ENCODE measurements around the gene SUGP1. TPM values are rescaled to one million over a fixed set of nuclear protein-coding genes. Genes with fewer than 3 reads are reported as not detected.

Gene SUGP1
- polyA plus RNA-seq, 1 donor (not counting 4 experiments of a cell fraction or from before 2014, with no cell fraction given) = 28.6 TPM

- dilution Hi-C loops (cut with MboI; ENCODE audit: extremely low pct_ligation_motif_present, low sequenced_read_pairs) = no loop called here
- no peak overlapping the region for H3K9ac ChIP-seq (ENCODE audit: control insufficient read depth, extremely low read depth, insufficient read depth, low read length)
Measured at GRCh38 chr19:19276851-19277250, 43.5 kb downstream of the SUGP1 start.

GRCh38 chr19:19276386-19276785 lies 43.9 kb downstream of the SUGP1 start:
- Histone ChIP-seq H3K79me2 (ENCODE audit: control insufficient read depth, insufficient read depth, low read length) (no peaks in the 10 kb centered on the region), H4K20me1 (ENCODE audit: control insufficient read depth, extremely low read depth, insufficient read depth, low read length) (peaks cover 3% of the 10 kb centered on the region), H3K9ac (ENCODE audit: control insufficient read depth, extremely low read depth, insufficient read depth, low read length) (no peak overlapping the region), H3K4me3 (ENCODE audit: control insufficient read depth in 2 of 3, extremely low read depth in 1 of 3, insufficient read depth in 2 of 3, low read depth in 1 of 3, low read length in 3 of 3) (no peak overlapping the region), H3K9me3 (ENCODE audit: control insufficient read depth, low read depth, low read length) (no peaks in the 10 kb centered on the region), H3K36me3 (ENCODE audit: control insufficient read depth in 2 of 2, extremely low read depth in 1 of 2, insufficient read depth in 2 of 2, low read length in 2 of 2) (peaks cover 14 to 29% of the 10 kb centered on the region in 2 experiments), H3K9me1 (ENCODE audit: control insufficient read depth, extremely low read depth, insufficient read depth, low read length) (no peaks in the 10 kb centered on the region), H3K27me3 (ENCODE audit: control insufficient read depth, extremely low read depth, insufficient read depth, low read length) (peaks cover 16% of the 10 kb centered on the region), H3K4me2 (ENCODE audit: control insufficient read depth, extremely low read depth, insufficient read depth, low read depth, low read length) (no peak overlapping the region), H2AFZ (ENCODE audit: control insufficient read depth, low read length) (no peak overlapping the region), H3K4me1 (ENCODE audit: control insufficient read depth, extremely low read depth, insufficient read depth, low read length) (no peaks in the 10 kb centered on the region), H3K27ac (ENCODE audit: control insufficient read depth, insufficient read depth, low read length) (no peak overlapping the region)
- DNase-seq (ENCODE audit: low read depth, low spot score) = no peak
- no peak for TF ChIP-seq EZH2 (IDR thresholded peaks at IDR 0.05; ENCODE audit: low read length)
- no peak for TF ChIP-seq CTCF (optimal IDR thresholded peaks at IDR 0.05 in 1 of 3, IDR thresholded peaks at IDR 0.05 in 1 of 3, conservative IDR thresholded peaks at IDR 0.05 in 1 of 3; ENCODE audit: extremely low read depth in 1 of 3, insufficient read depth in 2 of 3, low read length in 3 of 3)
- no peak for FAIRE-seq
- dilution Hi-C loops (cut with MboI; ENCODE audit: extremely low pct_ligation_motif_present, low sequenced_read_pairs) = no loop called here

More at GRCh38 chr19:19276851-19277250, 43.5 kb downstream of the SUGP1 start:
- Histone ChIP-seq H3K4me1 (ENCODE audit: control insufficient read depth, extremely low read depth, insufficient read depth, low read length) (no peaks in the 10 kb centered on the region), H3K27ac (ENCODE audit: control insufficient read depth, insufficient read depth, low read length) (no peak overlapping the region), H2AFZ (ENCODE audit: control insufficient read depth, low read length) (no peak overlapping the region), H3K9me3 (ENCODE audit: control insufficient read depth, low read depth, low read length) (no peaks in the 10 kb centered on the region), H3K27me3 (ENCODE audit: control insufficient read depth, extremely low read depth, insufficient read depth, low read length) (peaks cover 15% of the 10 kb centered on the region), H3K4me3 (ENCODE audit: control insufficient read depth in 2 of 3, extremely low read depth in 1 of 3, insufficient read depth in 2 of 3, low read depth in 1 of 3, low read length in 3 of 3) (no peak overlapping the region), H3K9me1 (ENCODE audit: control insufficient read depth, extremely low read depth, insufficient read depth, low read length) (no peaks in the 10 kb centered on the region), H4K20me1 (ENCODE audit: control insufficient read depth, extremely low read depth, insufficient read depth, low read length) (peaks cover 3% of the 10 kb centered on the region), H3K4me2 (ENCODE audit: control insufficient read depth, extremely low read depth, insufficient read depth, low read depth, low read length) (no peak overlapping the region), H3K36me3 (ENCODE audit: control insufficient read depth in 2 of 2, extremely low read depth in 1 of 2, insufficient read depth in 2 of 2, low read length in 2 of 2) (peaks cover 15 to 29% of the 10 kb centered on the region in 2 experiments), H3K79me2 (ENCODE audit: control insufficient read depth, insufficient read depth, low read length) (no peaks in the 10 kb centered on the region)
- no peak for DNase-seq (ENCODE audit: low read depth, low spot score)
- FAIRE-seq = no peak
- TF ChIP-seq CTCF (optimal IDR thresholded peaks at IDR 0.05 in 1 of 3, IDR thresholded peaks at IDR 0.05 in 1 of 3, conservative IDR thresholded peaks at IDR 0.05 in 1 of 3; ENCODE audit: extremely low read depth in 1 of 3, insufficient read depth in 2 of 3, low read length in 3 of 3) (no peak), EZH2 (IDR thresholded peaks at IDR 0.05; ENCODE audit: low read length) (no peak)
